Ovary (tissue), 9 donors: ENCODE measurements around the gene RBM33. TPM values are rescaled to one million over a fixed set of nuclear protein-coding genes. Genes with fewer than 3 reads are reported as not detected.

Experiments used
- DNase-seq, 5 donors: peaks; one replicate each; pipeline ENCODE4 v3.0.0-alpha.2; 2019 to 2020
- H3K27ac ChIP-seq, 2 donors: fragments of 200-600 bp; one replicate each; pipeline versions ENCODE4 v1.5.1 to v1.8.0; 2019 to 2022
- H3K27me3 ChIP-seq: fragments of 200-600 bp; one replicate; pipeline ENCODE4 v1.8.0; 2022
- H3K36me3 ChIP-seq: fragments of 200-600 bp; sonication (generic); one replicate; pipeline ENCODE4 v1.5.1; 2019
- H3K4me1 ChIP-seq: one replicate; pipeline ENCODE4 v1.8.1; 2013; ENCODE audit warnings: mild to moderate bottlenecking, moderate library complexity; ENCODE audit not compliant: insufficient read depth
- H3K4me3 ChIP-seq: fragments of 200-600 bp; sonication (generic); one replicate; pipeline ENCODE4 v1.5.1; 2017
- H3K9me3 ChIP-seq, 2 donors: fragments of 200-600 bp in 1 of 2; sonication (generic) in 1 of 2; one replicate each; pipeline versions ENCODE4 v1.5.1 to v1.8.1; 2013 to 2019; ENCODE audit warnings: mild to moderate bottlenecking in 1 of 2, moderate library complexity in 1 of 2
- EP300 ChIP-seq: sonication (generic); formaldehyde crosslinking; IDR thresholded peaks from one replicate; pipeline ENCODE4 v1.6.1; 2017; ENCODE audit warnings: antibody characterized with exemption
- POLR2A ChIP-seq: fragments of 450-650 bp; IDR thresholded peaks from one replicate; pipeline ENCODE4 v1.6.1; 2017; ENCODE audit warnings: antibody characterized with exemption, mild to moderate bottlenecking, moderate library complexity
- WGBS, 3 donors: extraction: QIAGEN DNeasy Blood & Tissue Kit in 1 of 3; methylation state at CpG; one replicate each; pipeline versions ENCODE4 v1.1.5 to v1.1.7; 2013 to 2017; 5-methylcytosine and 5-hydroxymethylcytosine counted together
- intact Hi-C, 4 donors: fragments of 100-400 bp; cut with DNase I; formaldehyde crosslinking; loops; one replicate each; pipeline versions ENCODE4 v1.11.0 to v1.15.1; 2022 to 2023
- polyA plus RNA-seq, 2 donors: library from polyadenylated mRNA; stranded (reverse); fragments of 200-250 nt in 1 of 2; fragments of 350-450 nt in 1 of 2; fragmentation: Illumina TruSeq in 1 of 2; extraction: RNeasy Lipid Tissue Mini Kit (QIAGEN cat#74804) in 1 of 2; gene quantifications; one replicate each; pipeline ENCODE4 v1.2.3, GENCODE V29; 2013 to 2014
- total RNA-seq, 7 donors: library from RNA; depleted of rRNA in 2 of 7; stranded (reverse); fragments of >200 nt in 2 of 7; fragmentation: NEBNext Ultra II Directional in 3 of 7; extraction: Animal tissue kit (Norgen Biotek cat#: 25700) in 3 of 7; gene quantifications; one replicate each; pipeline versions ENCODE4 v1.1.0 to v1.2.4, GENCODE V29; 2016 to 2023
- TF ChIP-seq, protein P1 (sequence below), 3 donors: fragments of 450-650 bp in 2 of 3; fragments of 200-600 bp in 1 of 3; IDR thresholded peaks; one replicate each; pipeline versions ENCODE4 v1.5.1 to v1.8.0; 2016 to 2022; ENCODE audit warnings: antibody characterized with exemption in 3 of 3, mild to moderate bottlenecking in 1 of 3
- donor health status: DM: no; HTN: no; CAD: no; lungs with moderate emphysema.
- donor health status: DM: no; HTN: no; CAD: no.
- donor health status: Bipolar disorder and iron deficiency.
- donor health status: DM: yes; HTN: yes; CAD: no.
- donor health status: DM: no; HTN: no; CAD: no.
- donor health status: DM: yes; HTN: yes; CAD: no.

The RBM33 gene
- total and polyA plus RNA-seq, 9 donors = 19.8 to 62.0 (median 49.3) TPM

DNA sequence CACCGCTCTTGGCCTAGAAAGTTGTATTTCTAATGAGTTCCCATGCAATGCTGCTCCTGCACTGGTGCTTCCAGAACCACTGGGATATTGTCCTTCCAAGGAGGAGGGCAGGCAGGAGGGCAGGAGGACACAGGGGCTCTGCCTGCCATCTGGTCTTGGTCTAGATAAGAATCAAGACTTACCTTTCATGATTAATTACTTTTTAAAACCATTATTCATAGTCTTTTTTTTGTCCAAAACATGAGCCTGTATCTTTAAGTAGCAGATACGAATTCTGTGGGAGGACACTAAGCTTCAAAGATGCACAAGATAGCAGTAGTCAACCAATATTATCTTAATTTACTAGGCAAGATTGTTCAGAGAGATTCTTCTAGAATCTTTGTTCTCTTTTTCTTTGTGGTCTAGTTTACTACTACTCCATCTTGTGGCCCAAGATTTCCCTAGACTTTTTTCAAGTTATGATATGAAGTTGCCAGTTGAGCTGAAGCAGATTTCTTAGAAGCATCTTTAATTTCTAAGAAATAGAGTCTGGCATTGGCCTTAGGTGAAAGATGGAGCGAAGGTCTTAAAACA, 57.6 kb downstream of the RBM33 start:
- DNase-seq = no peak
- H3K9me3 ChIP-seq = no peaks in the 10 kb centered on the region
- 96 to 98% (median 98%) methylated on average over 3 of the region's 3 CpGs for WGBS, 3 donors
- no peak overlapping the region for H3K4me3 ChIP-seq
- H3K36me3 ChIP-seq = no peaks in the 10 kb centered on the region
- no peaks in the 10 kb centered on the region for H3K4me1 ChIP-seq
- TF ChIP-seq POLR2A = no peak
- H3K27ac ChIP-seq = no peak overlapping the region
- no peaks in the 10 kb centered on the region for H3K27me3 ChIP-seq
- intact Hi-C loops = no loop called here

DNA sequence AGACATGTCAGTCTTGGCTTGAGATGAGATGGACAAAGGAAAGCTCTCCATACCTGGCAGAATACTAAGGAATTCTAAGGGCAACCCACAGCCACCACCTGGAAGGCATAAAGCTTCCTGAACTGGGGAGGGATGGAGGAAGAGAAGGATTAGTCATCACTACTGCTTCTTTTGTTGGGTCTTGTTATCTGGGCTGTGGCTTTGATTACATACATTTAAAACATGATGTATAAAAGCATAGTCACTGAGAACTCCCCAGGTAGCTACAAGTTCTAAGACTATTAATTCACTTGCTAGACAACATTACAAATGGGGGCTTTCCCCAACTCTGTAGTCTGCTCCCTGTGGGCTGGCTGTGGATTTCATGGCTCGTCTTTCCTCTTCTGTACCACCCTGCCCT, 58.2 kb downstream of the RBM33 start:
- no peak for DNase-seq
- H3K27me3 ChIP-seq = no peaks in the 10 kb centered on the region
- H3K27ac ChIP-seq = no peak overlapping the region
- no peak overlapping the region for H3K4me3 ChIP-seq
- TF ChIP-seq, protein P1, sequence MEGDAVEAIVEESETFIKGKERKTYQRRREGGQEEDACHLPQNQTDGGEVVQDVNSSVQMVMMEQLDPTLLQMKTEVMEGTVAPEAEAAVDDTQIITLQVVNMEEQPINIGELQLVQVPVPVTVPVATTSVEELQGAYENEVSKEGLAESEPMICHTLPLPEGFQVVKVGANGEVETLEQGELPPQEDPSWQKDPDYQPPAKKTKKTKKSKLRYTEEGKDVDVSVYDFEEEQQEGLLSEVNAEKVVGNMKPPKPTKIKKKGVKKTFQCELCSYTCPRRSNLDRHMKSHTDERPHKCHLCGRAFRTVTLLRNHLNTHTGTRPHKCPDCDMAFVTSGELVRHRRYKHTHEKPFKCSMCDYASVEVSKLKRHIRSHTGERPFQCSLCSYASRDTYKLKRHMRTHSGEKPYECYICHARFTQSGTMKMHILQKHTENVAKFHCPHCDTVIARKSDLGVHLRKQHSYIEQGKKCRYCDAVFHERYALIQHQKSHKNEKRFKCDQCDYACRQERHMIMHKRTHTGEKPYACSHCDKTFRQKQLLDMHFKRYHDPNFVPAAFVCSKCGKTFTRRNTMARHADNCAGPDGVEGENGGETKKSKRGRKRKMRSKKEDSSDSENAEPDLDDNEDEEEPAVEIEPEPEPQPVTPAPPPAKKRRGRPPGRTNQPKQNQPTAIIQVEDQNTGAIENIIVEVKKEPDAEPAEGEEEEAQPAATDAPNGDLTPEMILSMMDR (IDR thresholded peaks at IDR 0.05) = no peak
- TF ChIP-seq EP300 = no peak
- no peak for TF ChIP-seq POLR2A
- WGBS, 3 donors = 85 to 92% (median 88%) methylated on average over 1 of the region's 1 CpG
- intact Hi-C loops = no loop called here
- H3K36me3 ChIP-seq = no peaks in the 10 kb centered on the region
- no peaks in the 10 kb centered on the region for H3K4me1 ChIP-seq
- no peaks in the 10 kb centered on the region for H3K9me3 ChIP-seq

DNA sequence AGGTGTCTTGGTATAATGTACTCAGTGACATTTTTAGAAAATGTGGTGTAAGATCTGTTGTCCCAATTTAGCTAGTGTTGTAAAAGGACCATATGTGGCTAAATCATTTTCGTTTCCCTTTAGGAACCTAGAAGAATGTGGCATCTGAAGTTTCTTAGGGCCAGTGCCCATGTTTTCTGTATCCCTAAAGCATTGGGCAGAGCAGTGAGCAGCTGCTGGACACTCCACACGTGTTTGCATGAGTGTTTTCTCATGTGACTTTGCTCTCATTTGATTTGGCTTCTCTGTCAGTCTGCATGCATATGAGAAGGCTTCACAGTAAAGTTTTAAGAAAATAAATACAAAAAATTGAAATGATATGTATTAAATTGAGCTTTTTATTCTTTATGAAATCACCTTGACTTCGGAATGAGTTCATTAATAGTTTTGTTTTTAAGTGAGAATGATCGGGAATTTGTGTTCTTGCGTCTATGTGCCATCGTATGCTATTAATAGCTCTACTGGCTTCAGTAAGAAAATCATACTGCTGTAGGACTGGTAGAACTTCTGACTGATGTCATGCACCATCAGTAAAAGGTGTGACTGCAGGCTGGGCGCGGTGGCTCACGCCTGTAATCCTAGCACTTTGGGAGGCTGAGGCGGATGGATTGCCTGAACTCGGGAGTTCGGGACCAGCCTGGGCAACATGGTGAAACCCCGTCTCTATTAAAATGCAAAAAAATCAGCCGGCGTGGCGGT, 61.3 kb downstream of the RBM33 start:
- H3K27ac ChIP-seq = no peak overlapping the region
- WGBS, 3 donors = 91 to 93% (median 93%) methylated on average over 16 of the region's 16 CpGs
- H3K4me3 ChIP-seq = no peak overlapping the region
- DNase-seq = no peak
- H3K9me3 ChIP-seq = no peaks in the 10 kb centered on the region
- peaks cover 1% of the 10 kb centered on the region for H3K4me1 ChIP-seq
- no peaks in the 10 kb centered on the region for H3K27me3 ChIP-seq
- TF ChIP-seq, protein P1 (IDR thresholded peaks at IDR 0.05) = no peak
- TF ChIP-seq POLR2A (no peak), EP300 (no peak)
- no peaks in the 10 kb centered on the region for H3K36me3 ChIP-seq
- intact Hi-C loops = no loop called here

DNA sequence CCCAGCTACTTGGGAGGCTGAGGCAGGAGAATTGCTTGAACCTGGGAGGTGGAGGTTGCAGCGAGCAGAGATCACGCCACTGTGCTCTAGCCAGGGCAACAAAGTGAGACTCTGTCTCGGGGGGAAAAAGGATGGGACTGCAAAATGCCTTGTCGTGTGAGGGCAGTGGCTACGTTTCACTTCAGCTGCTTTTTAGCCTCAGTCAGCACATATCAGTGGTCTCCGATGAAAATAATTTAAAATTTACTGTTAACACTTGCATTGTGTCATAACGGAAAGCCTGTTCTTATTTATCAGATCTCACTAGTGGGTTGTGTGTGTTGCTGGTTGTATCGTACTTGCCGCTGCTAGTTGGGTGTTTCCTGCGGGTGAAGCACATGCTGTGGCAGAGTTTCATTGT, 61.9 kb downstream of the RBM33 start:
- Histone ChIP-seq H3K27me3 (no peaks in the 10 kb centered on the region), H3K9me3 (no peaks in the 10 kb centered on the region), H3K4me1 (peaks cover 1% of the 10 kb centered on the region), H3K27ac (no peak overlapping the region), H3K4me3 (no peak overlapping the region), H3K36me3 (no peaks in the 10 kb centered on the region)
- 93 to 97% (median 96%) methylated on average over 10 of the region's 10 CpGs for WGBS, 3 donors
- no peak for DNase-seq
- intact Hi-C loops = no loop called here
- TF ChIP-seq POLR2A (no peak), EP300 (no peak)
- TF ChIP-seq, protein P1 (IDR thresholded peaks at IDR 0.05) = no peak

DNA sequence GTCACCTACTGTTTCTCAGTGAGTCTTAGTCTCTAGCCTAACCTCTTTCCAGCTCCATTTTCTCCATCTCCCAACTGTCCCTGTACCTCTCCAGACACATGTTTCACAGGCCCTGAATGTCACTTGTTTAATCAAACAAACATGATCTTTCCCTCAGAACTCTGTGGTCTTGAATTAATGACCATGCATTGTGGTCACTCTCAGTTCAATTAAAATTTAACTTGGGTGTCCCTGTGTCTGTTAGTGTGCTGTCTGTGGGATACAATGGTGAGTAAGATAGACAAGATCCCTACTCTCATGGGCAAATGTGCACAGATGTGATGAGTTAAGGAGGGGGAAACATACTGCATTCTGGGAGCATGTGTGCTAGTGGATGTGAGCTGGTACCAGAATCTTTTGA, 65.0 kb downstream of the RBM33 start:
- TF ChIP-seq EP300 (no peak), POLR2A (no peak)
- TF ChIP-seq, protein P1 (IDR thresholded peaks at IDR 0.05) = no peak
- H3K9me3 ChIP-seq = no peaks in the 10 kb centered on the region
- no peaks in the 10 kb centered on the region for H3K27me3 ChIP-seq
- peaks cover 1% of the 10 kb centered on the region for H3K4me1 ChIP-seq
- H3K27ac ChIP-seq = no peak overlapping the region
- intact Hi-C loops = no loop called here
- no peak for DNase-seq
- H3K36me3 ChIP-seq = no peaks in the 10 kb centered on the region
- no peak overlapping the region for H3K4me3 ChIP-seq
